Transverse colon (tissue), 4 donors: Measurements from ENCODE around the gene CDK14. TPM values are rescaled to one million over a fixed set of nuclear protein-coding genes. Genes with fewer than 3 reads are reported as not detected.

Experiments used
- DNase-seq: peaks from one replicate; pipeline ENCODE4 v3.0.0-alpha.2; 2019
- H3K27ac ChIP-seq, 4 donors: fragments of 200-600 bp; sonication (generic); 2 replicates each; pipeline ENCODE4 v1.5.1; 2016 to 2018; ENCODE audit warnings: inconsistent platforms in 4 of 4
- H3K27me3 ChIP-seq: fragments of 200-600 bp; sonication (generic); 2 replicates; pipeline ENCODE4 v1.5.1; 2017; ENCODE audit warnings: inconsistent platforms
- H3K36me3 ChIP-seq, 4 donors: fragments of 200-600 bp; sonication (generic); 2 replicates each; pipeline ENCODE4 v1.5.1; 2017 to 2019; ENCODE audit warnings: inconsistent platforms in 4 of 4
- H3K4me1 ChIP-seq, 4 donors: fragments of 200-600 bp; sonication (generic); 2 replicates each; pipeline ENCODE4 v1.5.1; 2017 to 2020; ENCODE audit warnings: inconsistent platforms in 4 of 4
- H3K4me3 ChIP-seq, 4 donors: fragments of 200-600 bp; sonication (generic); 1 replicate in 1 of 4; 2 replicates in 3 of 4; pipeline versions ENCODE4 v1.5.1 to v1.6.1; 2017 to 2019; ENCODE audit warnings: inconsistent platforms in 4 of 4
- H3K9me3 ChIP-seq, 2 donors: fragments of 200-600 bp; sonication (generic); 2 replicates each; pipeline ENCODE4 v1.5.1; 2017 to 2019; ENCODE audit warnings: inconsistent platforms in 2 of 2
- EP300 ChIP-seq: sonication (generic); formaldehyde crosslinking; IDR thresholded peaks from one replicate; pipeline ENCODE4 v1.6.1; 2017; ENCODE audit warnings: antibody characterized with exemption, low read depth
- POLR2A ChIP-seq: fragments of 450-650 bp; IDR thresholded peaks from one replicate; pipeline ENCODE4 v1.6.1; 2016; ENCODE audit warnings: antibody characterized with exemption, mild to moderate bottlenecking, moderate library complexity
- POLR2AphosphoS5 ChIP-seq, 3 donors: sonication (generic); formaldehyde crosslinking; IDR thresholded peaks; one replicate each; pipeline ENCODE4 v1.6.1; 2016; ENCODE audit warnings: antibody characterized with exemption in 3 of 3
- WGBS, 2 donors: methylation state at CpG; one replicate each; pipeline ENCODE4 v1.1.5; 2018; ENCODE audit warnings: low coverage in 1 of 2; 5-methylcytosine and 5-hydroxymethylcytosine counted together
- in situ Hi-C, 4 donors: fragments of 200-750 bp; cut with MboI; loops; one replicate each; pipeline versions ENCODE4 v1.15.0 to v1.15.1; 2017; ENCODE audit warnings: low sequenced_read_pairs in 3 of 4, low pct_ligation_motif_present in 1 of 4, low pct_unique_long_range_greater_than_20kb in 1 of 4
- intact Hi-C: fragments of 100-400 bp; cut with DNase I; formaldehyde crosslinking; loops from one replicate; pipeline ENCODE4 v1.15.1; 2023; ENCODE audit warnings: low total_unique reads
- total RNA-seq, 4 donors: library from RNA; depleted of rRNA; stranded (reverse); fragments of >200 nt; gene quantifications; one replicate each; pipeline ENCODE4 v1.1.0, GENCODE V29; 2016
- TF ChIP-seq, protein P1 (sequence below), 5 experiments: fragments of 200-600 bp in 3 of 5; fragments of 450-650 bp in 2 of 5; sonication (generic) in 3 of 5; IDR thresholded peaks; 1 replicate in 2 of 5; 2 replicates in 3 of 5; pipeline ENCODE4 v1.5.1; 2016 to 2017; ENCODE audit warnings: antibody characterized with exemption in 5 of 5, inconsistent platforms in 3 of 5, mild to moderate bottlenecking in 2 of 5, moderate library complexity in 1 of 5

The CDK14 gene
- total RNA-seq, 4 donors from 2014 or later: 0.40 to 15.4 (median 4.8) TPM

- TF ChIP-seq, protein P1, sequence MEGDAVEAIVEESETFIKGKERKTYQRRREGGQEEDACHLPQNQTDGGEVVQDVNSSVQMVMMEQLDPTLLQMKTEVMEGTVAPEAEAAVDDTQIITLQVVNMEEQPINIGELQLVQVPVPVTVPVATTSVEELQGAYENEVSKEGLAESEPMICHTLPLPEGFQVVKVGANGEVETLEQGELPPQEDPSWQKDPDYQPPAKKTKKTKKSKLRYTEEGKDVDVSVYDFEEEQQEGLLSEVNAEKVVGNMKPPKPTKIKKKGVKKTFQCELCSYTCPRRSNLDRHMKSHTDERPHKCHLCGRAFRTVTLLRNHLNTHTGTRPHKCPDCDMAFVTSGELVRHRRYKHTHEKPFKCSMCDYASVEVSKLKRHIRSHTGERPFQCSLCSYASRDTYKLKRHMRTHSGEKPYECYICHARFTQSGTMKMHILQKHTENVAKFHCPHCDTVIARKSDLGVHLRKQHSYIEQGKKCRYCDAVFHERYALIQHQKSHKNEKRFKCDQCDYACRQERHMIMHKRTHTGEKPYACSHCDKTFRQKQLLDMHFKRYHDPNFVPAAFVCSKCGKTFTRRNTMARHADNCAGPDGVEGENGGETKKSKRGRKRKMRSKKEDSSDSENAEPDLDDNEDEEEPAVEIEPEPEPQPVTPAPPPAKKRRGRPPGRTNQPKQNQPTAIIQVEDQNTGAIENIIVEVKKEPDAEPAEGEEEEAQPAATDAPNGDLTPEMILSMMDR (IDR thresholded peaks at IDR 0.05): no peak
- TF ChIP-seq POLR2A: no peak
- no peak for TF ChIP-seq EP300
- TF ChIP-seq POLR2AphosphoS5 (IDR thresholded peaks at IDR 0.05): no peak
- in situ Hi-C loops (no loop called here), intact Hi-C loops (no loop called here)
- H3K9me3 ChIP-seq: no peaks in the 10 kb centered on the region
- no peak overlapping the region for H3K4me3 ChIP-seq
- no peaks in the 10 kb centered on the region for H3K36me3 ChIP-seq
- 90 to 96% methylated on average over 3 of the region's 3 CpGs for WGBS, 2 donors
- no peaks in the 10 kb centered on the region for H3K27me3 ChIP-seq
- H3K4me1 ChIP-seq: no peaks in the 10 kb centered on the region
- DNase-seq: no peak
- H3K27ac ChIP-seq: no peak overlapping the region
Measured at GRCh38 chr7:91109200-91109599, 513.1 kb downstream of the CDK14 start.

DNA sequence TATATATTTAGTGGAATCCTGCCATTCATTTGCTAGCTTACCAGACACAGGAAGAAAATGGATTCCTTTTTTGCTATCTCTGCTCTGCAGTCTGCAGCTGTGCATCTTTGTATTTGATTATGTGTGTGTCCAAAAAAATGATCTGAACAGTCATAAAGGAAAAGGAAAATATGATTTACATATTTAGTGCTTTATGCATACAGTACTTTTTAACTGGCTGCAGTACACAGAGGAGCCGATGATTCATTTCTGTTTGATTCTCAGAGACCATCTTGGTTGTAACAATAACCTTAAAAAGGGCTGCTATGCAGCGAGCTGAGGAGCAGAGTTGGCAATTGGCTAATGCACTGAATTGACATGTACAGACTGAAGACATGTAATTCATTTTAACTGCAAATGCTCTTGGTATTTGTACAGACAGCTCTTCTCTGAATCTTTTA, 516.8 kb downstream of the CDK14 start:
- no peak overlapping the region for H3K27ac ChIP-seq

GRCh38 chr7:91114232-91114631, 518.1 kb downstream of the CDK14 start:
- Histone ChIP-seq H3K9me3 (no peaks in the 10 kb centered on the region), H3K4me1 (no peaks in the 10 kb centered on the region), H3K27me3 (no peaks in the 10 kb centered on the region), H3K36me3 (no peaks in the 10 kb centered on the region), H3K27ac (no peak overlapping the region), H3K4me3 (no peak overlapping the region)
- DNase-seq: no peak
- TF ChIP-seq, protein P1 (IDR thresholded peaks at IDR 0.05): no peak
- TF ChIP-seq POLR2A: no peak
- no peak for TF ChIP-seq POLR2AphosphoS5 (IDR thresholded peaks at IDR 0.05)
- TF ChIP-seq EP300: no peak
- WGBS, 2 donors: 93 to 96% methylated on average over 6 of the region's 6 CpGs
- intact Hi-C loops (no loop called here), in situ Hi-C loops (no loop called here)

More for the DNA sequence above, 516.8 kb downstream of the CDK14 start:
- DNase-seq: no peak
- in situ Hi-C loops (no loop called here), intact Hi-C loops (no loop called here)
- no peaks in the 10 kb centered on the region for H3K9me3 ChIP-seq
- no peaks in the 10 kb centered on the region for H3K27me3 ChIP-seq
- TF ChIP-seq POLR2A (no peak), POLR2AphosphoS5 (IDR thresholded peaks at IDR 0.05) (no peak), EP300 (no peak)
- TF ChIP-seq, protein P1 (IDR thresholded peaks at IDR 0.05): no peak
- 53 to 81% methylated on average over 2 of the region's 2 CpGs for WGBS, 2 donors
- H3K36me3 ChIP-seq: no peaks in the 10 kb centered on the region
- no peaks in the 10 kb centered on the region for H3K4me1 ChIP-seq
- no peak overlapping the region for H3K4me3 ChIP-seq

- DNase-seq: no peak
- 88 to 94% methylated on average over 8 of the region's 8 CpGs for WGBS, 2 donors
- Histone ChIP-seq H3K4me1 (no peaks in the 10 kb centered on the region), H3K27ac (no peak overlapping the region), H3K4me3 (no peak overlapping the region), H3K27me3 (no peaks in the 10 kb centered on the region), H3K36me3 (no peaks in the 10 kb centered on the region), H3K9me3 (no peaks in the 10 kb centered on the region)
- intact Hi-C loops (no loop called here), in situ Hi-C loops (no loop called here)
- TF ChIP-seq EP300 (no peak), POLR2AphosphoS5 (IDR thresholded peaks at IDR 0.05) (no peak), POLR2A (no peak)
- TF ChIP-seq, protein P1 (IDR thresholded peaks at IDR 0.05): no peak
Measured at GRCh38 chr7:91126762-91127161, 530.6 kb downstream of the CDK14 start.
